Activated CD8-positive, alpha-beta T cell treated with anti-CD3 and anti-CD28 coated beads, Interleukin-2, amount 10 ng/mL, durations not matched to agents 7 days and 5 days (primary cell): ENCODE data around the gene FGD6. TPM values are rescaled to one million over a fixed set of nuclear protein-coding genes. Genes with fewer than 3 reads are reported as not detected.

Experiments
- ATAC-seq: fragments of 150-1000 bp; cut with Tn5 transposase; one replicate; pipeline ENCODE4 v1.10.0; 2021; ENCODE audit warnings: moderate library complexity
- CTCF ChIA-PET: fragments of 350-600 bp; sonication (Branson Sonifier 250); formaldehyde crosslinking; loops from one replicate; lab custom pipeline; 2021; ENCODE audit warnings: antibody characterized with exemption; lab: Charles Lee
- POLR2A ChIA-PET: fragments of 350-600 bp; sonication (Branson Sonifier 250); formaldehyde crosslinking; loops from one replicate; lab custom pipeline; 2021; ENCODE audit warnings: antibody characterized with exemption; lab: Charles Lee
- DNase-seq: peaks from one replicate; pipeline ENCODE4 v3.0.0-alpha.2; 2020
- H3K27ac Mint-ChIP-seq: one replicate; pipeline ENCODE4 v1.8.0; 2021; ENCODE audit warnings: mild to moderate bottlenecking, mixed read lengths
- H3K27me3 Mint-ChIP-seq: one replicate; pipeline ENCODE4 v1.8.0; 2021; ENCODE audit warnings: low read depth, mixed read lengths
- H3K36me3 Mint-ChIP-seq: one replicate; pipeline ENCODE4 v1.8.0; 2021; ENCODE audit warnings: low read depth, mixed read lengths
- H3K4me1 Mint-ChIP-seq: one replicate; pipeline ENCODE4 v1.8.0; 2021; ENCODE audit warnings: low read depth, mixed read lengths
- H3K4me3 Mint-ChIP-seq: one replicate; pipeline ENCODE4 v1.8.0; 2021; ENCODE audit warnings: mild to moderate bottlenecking, mixed read lengths
- H3K9me3 Mint-ChIP-seq: one replicate; pipeline ENCODE4 v1.8.0; 2022; ENCODE audit warnings: mixed read lengths; ENCODE audit not compliant: insufficient read depth
- total RNA-seq, 2 experiments: library from RNA; stranded (reverse); gene quantifications; one replicate each; pipeline ENCODE4 v1.2.3, GENCODE V29; 2021

Gene FGD6
- total RNA-seq, 2 experiments from 2014 or later: 0.50 to 0.70 TPM

- Mint-ChIP-seq H3K36me3 (peaks cover 9% of the 10 kb centered on the region), H3K27ac (no peak overlapping the region), H3K4me3 (no peak overlapping the region), H3K4me1 (peaks cover 2% of the 10 kb centered on the region), H3K27me3 (no peaks in the 10 kb centered on the region), H3K9me3 (no peaks in the 10 kb centered on the region)
- ChIA-PET CTCF (no interaction called here), POLR2A (interaction anchor here (1.2 kb wide), 1 partner anchor 640 kb away, joined by 3 read pairs; no protein-coding TSS in a partner anchor)
- DNase-seq (no peak), ATAC-seq (no peak)
Observed at GRCh38 chr12:95231190-95231589, 13.9 kb upstream of the FGD6 start.

- DNase-seq: no peak
- CTCF ChIA-PET: no interaction called here
- H3K4me3 Mint-ChIP-seq: no peak overlapping the region
- H3K27me3 Mint-ChIP-seq: no peaks in the 10 kb centered on the region
- H3K4me1 Mint-ChIP-seq: peaks cover 2% of the 10 kb centered on the region
- H3K9me3 Mint-ChIP-seq: no peaks in the 10 kb centered on the region
- POLR2A ChIA-PET: interaction anchor here (1.2 kb wide), 1 partner anchor 641 kb away, joined by 3 read pairs; no protein-coding TSS in a partner anchor
- H3K36me3 Mint-ChIP-seq: peaks cover 4% of the 10 kb centered on the region
- no peak overlapping the region for H3K27ac Mint-ChIP-seq
- no peak for ATAC-seq
Observed at GRCh38 chr12:95230313-95230712, 13.0 kb upstream of the FGD6 start.

- Mint-ChIP-seq H3K4me3 (no peak overlapping the region), H3K9me3 (no peaks in the 10 kb centered on the region), H3K27ac (no peak overlapping the region), H3K27me3 (no peaks in the 10 kb centered on the region), H3K4me1 (peaks cover 2% of the 10 kb centered on the region), H3K36me3 (peaks cover 7% of the 10 kb centered on the region)
- ATAC-seq: no peak
- ChIA-PET POLR2A (no interaction called here), CTCF (no interaction called here)
- DNase-seq: no peak
Observed at GRCh38 chr12:95229636-95230035, 12.4 kb upstream of the FGD6 start.

DNA sequence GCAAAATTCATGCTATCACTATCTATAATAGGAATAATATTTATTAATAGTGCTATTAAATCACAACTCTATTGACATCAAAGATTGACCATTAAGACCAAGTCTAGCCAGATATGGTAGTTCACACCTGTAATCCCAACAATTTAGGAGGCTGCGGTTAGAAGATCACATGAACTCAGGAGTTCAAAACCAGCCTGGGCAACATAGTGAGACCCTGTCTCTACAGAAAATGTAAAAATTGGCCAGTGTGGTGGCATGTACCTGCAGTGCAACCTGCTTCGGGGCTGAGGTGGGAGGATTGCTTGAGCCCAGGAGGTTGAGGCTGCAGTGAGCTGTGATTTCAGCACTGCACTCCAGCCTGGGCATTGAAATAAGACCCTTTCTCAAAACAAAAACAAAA lies 11.3 kb upstream of the FGD6 start:
- DNase-seq (no peak), ATAC-seq (no peak)
- H3K36me3 Mint-ChIP-seq: peaks cover 9% of the 10 kb centered on the region
- ChIA-PET CTCF (no interaction called here), POLR2A (no interaction called here)
- no peaks in the 10 kb centered on the region for H3K27me3 Mint-ChIP-seq
- H3K9me3 Mint-ChIP-seq: no peaks in the 10 kb centered on the region
- H3K4me1 Mint-ChIP-seq: peaks cover 2% of the 10 kb centered on the region
- H3K4me3 Mint-ChIP-seq: no peak overlapping the region
- H3K27ac Mint-ChIP-seq: no peak overlapping the region

DNA sequence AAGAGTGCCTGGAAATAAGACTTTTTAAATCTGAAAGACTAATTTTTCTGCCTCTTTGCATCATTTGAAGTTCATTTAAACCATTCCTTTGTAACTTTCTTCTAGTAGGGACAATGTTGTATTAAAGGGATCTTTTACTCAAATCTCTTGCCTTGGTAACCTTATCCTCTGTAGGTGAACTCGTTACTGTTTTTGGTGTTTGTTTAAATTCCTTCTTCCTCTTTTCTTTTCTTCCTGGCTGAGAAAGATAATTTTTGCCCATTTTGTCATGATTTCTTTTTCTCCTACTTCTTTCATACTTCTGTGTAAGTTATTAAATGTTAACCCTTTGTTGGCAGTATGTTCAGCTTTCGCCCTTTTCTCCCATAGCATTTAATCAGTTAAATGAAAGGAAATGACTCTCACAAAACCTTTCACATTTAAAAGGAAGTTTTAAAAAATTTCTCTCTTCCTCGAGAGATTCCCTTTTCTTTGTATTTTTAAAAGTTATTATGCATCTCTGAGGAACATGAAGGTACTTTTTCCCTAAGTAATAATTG lies 10.6 kb upstream of the FGD6 start:
- peaks cover 7% of the 10 kb centered on the region for H3K36me3 Mint-ChIP-seq
- POLR2A ChIA-PET: no interaction called here
- CTCF ChIA-PET: no interaction called here

DNA sequence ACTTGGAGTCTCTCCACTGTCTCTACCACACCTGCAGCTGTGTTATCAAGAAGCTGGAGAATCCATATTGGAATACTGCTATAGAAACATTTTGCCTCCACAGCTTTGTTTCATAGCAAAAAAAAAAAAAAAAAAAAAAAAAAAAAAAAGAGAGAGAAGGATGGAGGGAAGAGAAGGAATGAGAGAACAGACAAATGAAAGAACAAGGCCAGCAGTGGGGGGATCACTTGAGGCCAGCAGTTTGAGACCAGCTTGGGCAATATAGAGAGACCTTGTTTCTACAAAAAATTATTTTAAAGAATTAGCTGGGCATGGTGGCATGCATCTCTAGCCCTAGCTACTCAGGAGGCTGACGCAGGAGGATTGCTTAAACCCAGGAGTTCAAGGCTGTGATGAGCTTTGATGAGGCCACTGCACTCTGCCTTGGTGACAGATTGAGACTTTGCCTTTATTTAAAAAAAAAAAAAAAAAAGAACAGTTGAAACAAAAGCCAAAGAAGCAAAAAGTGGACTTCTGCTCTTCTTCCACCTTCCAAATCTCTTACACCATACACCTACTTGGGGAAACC lies 8.5 kb upstream of the FGD6 start:
- Mint-ChIP-seq H3K4me3 (no peak overlapping the region), H3K4me1 (peaks cover 2% of the 10 kb centered on the region), H3K27ac (no peak overlapping the region), H3K27me3 (no peaks in the 10 kb centered on the region), H3K36me3 (peaks cover 10% of the 10 kb centered on the region), H3K9me3 (no peaks in the 10 kb centered on the region)
- ATAC-seq: no peak
- DNase-seq: no peak
- ChIA-PET CTCF (no interaction called here), POLR2A (no interaction called here)

More for the DNA sequence above, 10.6 kb upstream of the FGD6 start:
- H3K4me1 Mint-ChIP-seq: peaks cover 2% of the 10 kb centered on the region
- no peaks in the 10 kb centered on the region for H3K27me3 Mint-ChIP-seq
- H3K27ac Mint-ChIP-seq: no peak overlapping the region
- H3K4me3 Mint-ChIP-seq: no peak overlapping the region
- no peaks in the 10 kb centered on the region for H3K9me3 Mint-ChIP-seq
- no peak for ATAC-seq
- no peak for DNase-seq

GRCh38 chr12:95224202-95225170 lies 7.2 kb upstream of the FGD6 start:
- ChIA-PET POLR2A (no interaction called here), CTCF (interaction anchor here (0.8 kb wide), 1 partner anchor 34 kb away, joined by 3 read pairs; no protein-coding TSS in a partner anchor)
- H3K9me3 Mint-ChIP-seq: no peaks in the 10 kb centered on the region
- DNase-seq (no peak), ATAC-seq (no peak)
- no peak overlapping the region for H3K4me3 Mint-ChIP-seq
- H3K27ac Mint-ChIP-seq: no peak overlapping the region
- no peaks in the 10 kb centered on the region for H3K27me3 Mint-ChIP-seq
- peaks cover 15% of the 10 kb centered on the region for H3K36me3 Mint-ChIP-seq
- H3K4me1 Mint-ChIP-seq: peaks cover 9% of the 10 kb centered on the region

DNA sequence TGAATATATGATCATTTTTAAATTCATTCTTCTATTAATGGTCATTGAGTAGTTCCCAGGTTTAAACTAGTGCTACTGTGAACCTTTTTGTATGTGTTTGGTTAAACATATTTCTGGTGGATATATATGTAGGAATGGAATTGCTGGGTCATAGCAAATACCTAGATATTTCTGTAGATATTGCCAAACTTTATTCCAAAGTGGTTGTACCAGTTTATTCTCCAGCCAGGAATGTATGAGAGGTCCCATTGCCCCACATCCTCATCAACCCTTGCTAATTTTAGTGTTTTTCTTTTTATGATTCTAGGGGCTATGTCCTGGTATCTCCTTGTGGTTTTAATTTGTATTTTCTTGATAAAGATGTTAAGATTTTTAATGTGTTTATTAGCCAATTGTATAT lies 3.5 kb upstream of the FGD6 start:
- H3K36me3 Mint-ChIP-seq: peaks cover 15% of the 10 kb centered on the region
- ChIA-PET POLR2A (no interaction called here), CTCF (no interaction called here)
- no peaks in the 10 kb centered on the region for H3K9me3 Mint-ChIP-seq
- DNase-seq (no peak), ATAC-seq (no peak)
- H3K27me3 Mint-ChIP-seq: peaks cover 7% of the 10 kb centered on the region
- no peak overlapping the region for H3K27ac Mint-ChIP-seq
- H3K4me1 Mint-ChIP-seq: peaks cover 26% of the 10 kb centered on the region
- no peak overlapping the region for H3K4me3 Mint-ChIP-seq

DNA sequence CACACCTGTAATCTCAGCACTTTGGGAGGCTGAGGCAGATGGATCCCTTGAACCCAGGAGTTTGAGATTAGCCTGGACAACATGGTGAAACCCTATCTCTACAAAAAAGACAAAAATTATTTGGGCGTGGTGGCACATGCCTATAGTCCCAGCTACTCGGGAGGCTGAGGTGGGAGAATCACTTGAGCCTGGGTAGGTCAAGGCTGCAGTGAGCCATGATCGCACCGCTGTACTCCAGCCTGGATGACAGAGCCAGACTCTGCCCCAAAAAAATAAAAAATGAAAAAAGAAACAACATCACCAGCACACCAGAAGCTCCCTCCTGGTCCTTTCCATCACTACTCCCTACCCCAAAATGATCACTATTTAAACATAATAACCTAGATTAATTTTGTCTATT lies 2.9 kb upstream of the FGD6 start:
- no peaks in the 10 kb centered on the region for H3K9me3 Mint-ChIP-seq
- DNase-seq (no peak), ATAC-seq (no peak)
- H3K4me1 Mint-ChIP-seq: peaks cover 26% of the 10 kb centered on the region
- H3K36me3 Mint-ChIP-seq: peaks cover 15% of the 10 kb centered on the region
- no peak overlapping the region for H3K27ac Mint-ChIP-seq
- no peak overlapping the region for H3K4me3 Mint-ChIP-seq
- H3K27me3 Mint-ChIP-seq: peaks cover 10% of the 10 kb centered on the region
- CTCF ChIA-PET: interaction anchor here (0.6 kb wide), 1 partner anchor 1055 kb away, joined by 3 read pairs; no protein-coding TSS in a partner anchor
- POLR2A ChIA-PET: no interaction called here

DNA sequence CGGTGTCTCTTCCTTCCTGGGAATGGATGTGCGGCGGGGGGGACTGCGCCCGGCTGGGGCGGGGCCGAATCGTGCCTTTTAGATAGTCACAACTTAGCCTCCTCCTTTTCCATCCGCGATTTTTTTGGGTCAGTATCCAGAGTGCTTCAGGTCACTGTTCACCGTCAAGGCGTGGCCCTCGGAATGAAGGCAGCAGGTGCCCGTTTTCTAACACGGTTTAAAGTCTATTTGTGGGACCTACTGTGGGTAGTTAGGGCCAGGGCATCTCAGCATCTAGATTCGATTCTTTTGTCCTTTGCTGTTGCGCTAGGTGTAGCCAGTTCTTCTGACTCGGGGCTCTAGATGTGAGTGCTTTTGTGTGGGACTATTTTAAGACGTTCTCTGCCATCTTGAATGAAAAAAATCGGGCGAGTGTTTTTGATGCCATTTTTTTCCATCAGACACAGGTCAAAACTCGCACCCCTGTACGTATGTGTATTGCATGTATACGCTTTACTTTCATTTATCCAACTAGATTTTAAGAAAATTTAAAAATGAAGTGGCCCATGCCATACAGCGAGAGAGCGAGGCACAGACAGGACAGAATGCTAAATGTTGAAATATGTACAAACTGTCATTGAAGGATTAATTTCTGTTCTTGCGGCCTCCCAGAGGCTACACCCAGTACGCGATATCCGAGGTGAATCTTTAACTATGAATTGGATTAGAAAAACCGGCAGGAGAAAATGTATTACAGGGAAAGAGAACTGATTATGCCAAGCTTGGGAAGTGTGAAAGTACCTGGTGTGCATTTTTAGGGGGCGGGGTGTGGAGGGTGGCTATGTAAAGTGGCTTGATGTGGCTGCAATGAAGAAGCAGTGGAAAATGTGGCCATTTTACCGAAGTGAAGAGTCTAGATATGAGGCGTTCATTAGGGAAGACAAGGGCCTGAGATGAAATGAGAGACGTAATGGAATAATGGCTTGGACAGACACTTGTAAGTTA lies 1.2 kb upstream of the FGD6 start:
- peak overlapping the region; percentile 89 for H3K4me3 Mint-ChIP-seq
- POLR2A ChIA-PET: interaction anchor here (1.1 to 2.9 kb wide), 2 partner anchors 22 to 256 kb away, joined by 3 to 19 read pairs; partner anchors contain the start of gene METAP2
- peaks cover 8% of the 10 kb centered on the region for H3K36me3 Mint-ChIP-seq
- ATAC-seq (peak; percentile 21), DNase-seq (peak; percentile 59)
- H3K4me1 Mint-ChIP-seq: peaks cover 26% of the 10 kb centered on the region
- CTCF ChIA-PET: interaction anchor here (0.7 to 1.5 kb wide), 5 partner anchors 101 to 321 kb away, joined by 3 to 7 read pairs (median 5); partner anchors contain the start of gene METAP2
- H3K27me3 Mint-ChIP-seq: peaks cover 11% of the 10 kb centered on the region
- no peaks in the 10 kb centered on the region for H3K9me3 Mint-ChIP-seq
- peak overlapping the region; percentile 93 for H3K27ac Mint-ChIP-seq
